MM.1S (cell line): ENCODE measurements around the gene DGKI.

Experiments
- DNase-seq: peaks from one replicate; pipeline ENCODE4 v3.0.0-alpha.2; 2015
- H2AFZ ChIP-seq: fragments of 300-600 bp; sonication (generic); 2 replicates; pipeline ENCODE4 v1.6.0; 2016; ENCODE audit warnings: antibody characterized with exemption, low read length
- H3F3A ChIP-seq: fragments of 300-600 bp; sonication (generic); 2 replicates; pipeline ENCODE4 v1.6.1; 2016; ENCODE audit warnings: mild to moderate bottlenecking, antibody characterized with exemption, low read length, moderate library complexity, mixed read lengths; ENCODE audit not compliant: insufficient read depth
- H3K27ac ChIP-seq: fragments of 300-600 bp; sonication (generic); 2 replicates; pipeline ENCODE4 v1.5.1; 2016; ENCODE audit warnings: mild to moderate bottlenecking, low read length
- H3K27me3 ChIP-seq: fragments of 300-600 bp; sonication (generic); replicated peaks from 2 replicates; pipeline ENCODE4 v1.6.0; 2016; ENCODE audit warnings: low read length; ENCODE audit not compliant: insufficient read depth
- H3K36me3 ChIP-seq: fragments of 300-600 bp; sonication (generic); replicated peaks from 2 replicates; pipeline ENCODE4 v1.6.1; 2016; ENCODE audit warnings: mild to moderate bottlenecking, low read length, mixed read lengths; ENCODE audit not compliant: insufficient read depth
- H3K4me1 ChIP-seq: fragments of 300-600 bp; sonication (generic); 2 replicates; pipeline ENCODE4 v1.6.1; 2016; ENCODE audit warnings: low read length, mixed read lengths
- H3K4me2 ChIP-seq: fragments of 300-600 bp; sonication (generic); 2 replicates; pipeline ENCODE4 v1.6.0; 2016; ENCODE audit warnings: low read depth, low read length
- H3K4me3 ChIP-seq: fragments of 300-600 bp; sonication (generic); 2 replicates; pipeline ENCODE4 v1.5.1; 2016; ENCODE audit warnings: low read length, mixed read lengths
- H3K79me2 ChIP-seq: fragments of 300-600 bp; sonication (generic); 2 replicates; pipeline ENCODE4 v1.6.1; 2016; ENCODE audit warnings: mixed run types, low read length, mixed read lengths
- H3K9ac ChIP-seq: fragments of 300-600 bp; sonication (generic); 2 replicates; pipeline ENCODE4 v1.6.1; 2016; ENCODE audit warnings: low read length, mixed read lengths
- H3K9me2 ChIP-seq: fragments of 300-600 bp; sonication (generic); replicated peaks from 2 replicates; pipeline ENCODE4 v1.6.1; 2016; ENCODE audit warnings: mild to moderate bottlenecking, low read length, mixed read lengths; ENCODE audit not compliant: insufficient read depth
- H3K9me3 ChIP-seq: fragments of 300-600 bp; sonication (generic); replicated peaks from 2 replicates; pipeline ENCODE4 v1.6.1; 2016; ENCODE audit warnings: mild to moderate bottlenecking, low read length, mixed read lengths; ENCODE audit not compliant: insufficient read depth
- H4K20me1 ChIP-seq: fragments of 300-600 bp; sonication (generic); 2 replicates; pipeline ENCODE4 v1.6.1; 2016; ENCODE audit warnings: mild to moderate bottlenecking, low read length, moderate library complexity, mixed read lengths; ENCODE audit not compliant: insufficient read depth
- EZH2 ChIP-seq: fragments of 300-600 bp; sonication (generic); optimal IDR thresholded peaks from 2 replicates; pipeline ENCODE3; 2017; ENCODE audit warnings: low read depth, mild to moderate bottlenecking, antibody characterized with exemption, low read length, mixed read lengths
- EZH2phosphoT487 ChIP-seq: fragments of 300-600 bp; sonication (generic); IDR thresholded peaks from 2 replicates; pipeline ENCODE4 v1.6.1; 2018; ENCODE audit warnings: antibody characterized with exemption, low read length
- TF ChIP-seq, protein P1 (sequence below): fragments of 300-600 bp; sonication (generic); IDR thresholded peaks from 2 replicates; pipeline ENCODE4 v1.5.1; 2016; ENCODE audit warnings: antibody characterized with exemption, low read length, mixed read lengths

DGKI gene

DNA sequence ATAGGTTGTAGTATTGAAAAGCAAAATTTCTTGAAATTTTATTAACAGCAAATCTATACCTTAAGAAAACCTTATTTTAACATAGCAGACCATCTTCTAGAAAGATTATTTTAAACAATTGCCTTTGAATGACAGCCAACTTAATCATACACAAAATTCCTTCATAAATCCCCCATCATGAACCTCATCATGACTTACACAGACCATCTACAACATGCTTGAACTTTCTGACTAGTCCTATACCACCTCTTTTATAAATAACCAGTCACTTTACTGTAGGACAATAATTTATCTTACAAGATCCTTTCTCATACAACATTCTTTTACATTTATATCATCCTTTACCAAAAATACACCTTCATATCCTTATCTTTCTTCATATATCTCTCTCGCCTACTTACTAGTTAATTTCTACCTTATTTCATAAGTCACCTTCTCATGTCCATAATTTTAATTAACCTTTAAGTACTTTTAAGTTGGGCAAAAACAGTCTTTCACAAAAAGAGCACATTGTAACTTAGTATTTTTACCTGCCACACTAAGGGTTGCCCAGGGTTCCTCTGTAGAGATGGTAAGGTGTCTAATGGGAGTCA is 486.6 kb downstream of the DGKI start:
- no peaks in the 10 kb centered on the region for H3K79me2 ChIP-seq
- TF ChIP-seq EZH2 (no peak), EZH2phosphoT487 (no peak)
- TF ChIP-seq, protein P1, sequence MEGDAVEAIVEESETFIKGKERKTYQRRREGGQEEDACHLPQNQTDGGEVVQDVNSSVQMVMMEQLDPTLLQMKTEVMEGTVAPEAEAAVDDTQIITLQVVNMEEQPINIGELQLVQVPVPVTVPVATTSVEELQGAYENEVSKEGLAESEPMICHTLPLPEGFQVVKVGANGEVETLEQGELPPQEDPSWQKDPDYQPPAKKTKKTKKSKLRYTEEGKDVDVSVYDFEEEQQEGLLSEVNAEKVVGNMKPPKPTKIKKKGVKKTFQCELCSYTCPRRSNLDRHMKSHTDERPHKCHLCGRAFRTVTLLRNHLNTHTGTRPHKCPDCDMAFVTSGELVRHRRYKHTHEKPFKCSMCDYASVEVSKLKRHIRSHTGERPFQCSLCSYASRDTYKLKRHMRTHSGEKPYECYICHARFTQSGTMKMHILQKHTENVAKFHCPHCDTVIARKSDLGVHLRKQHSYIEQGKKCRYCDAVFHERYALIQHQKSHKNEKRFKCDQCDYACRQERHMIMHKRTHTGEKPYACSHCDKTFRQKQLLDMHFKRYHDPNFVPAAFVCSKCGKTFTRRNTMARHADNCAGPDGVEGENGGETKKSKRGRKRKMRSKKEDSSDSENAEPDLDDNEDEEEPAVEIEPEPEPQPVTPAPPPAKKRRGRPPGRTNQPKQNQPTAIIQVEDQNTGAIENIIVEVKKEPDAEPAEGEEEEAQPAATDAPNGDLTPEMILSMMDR: no peak
- no peak for DNase-seq
- H2AFZ ChIP-seq: no peak overlapping the region
- H3K4me1 ChIP-seq: no peaks in the 10 kb centered on the region
- no peak overlapping the region for H3K4me2 ChIP-seq
- no peaks in the 10 kb centered on the region for H3F3A ChIP-seq
- H3K27me3 ChIP-seq: no peaks in the 10 kb centered on the region
- H3K9me2 ChIP-seq: no peaks in the 10 kb centered on the region
- H3K4me3 ChIP-seq: no peak overlapping the region
- no peaks in the 10 kb centered on the region for H4K20me1 ChIP-seq
- no peaks in the 10 kb centered on the region for H3K36me3 ChIP-seq
- H3K27ac ChIP-seq: no peak overlapping the region
- no peak overlapping the region for H3K9ac ChIP-seq
- no peaks in the 10 kb centered on the region for H3K9me3 ChIP-seq

DNA sequence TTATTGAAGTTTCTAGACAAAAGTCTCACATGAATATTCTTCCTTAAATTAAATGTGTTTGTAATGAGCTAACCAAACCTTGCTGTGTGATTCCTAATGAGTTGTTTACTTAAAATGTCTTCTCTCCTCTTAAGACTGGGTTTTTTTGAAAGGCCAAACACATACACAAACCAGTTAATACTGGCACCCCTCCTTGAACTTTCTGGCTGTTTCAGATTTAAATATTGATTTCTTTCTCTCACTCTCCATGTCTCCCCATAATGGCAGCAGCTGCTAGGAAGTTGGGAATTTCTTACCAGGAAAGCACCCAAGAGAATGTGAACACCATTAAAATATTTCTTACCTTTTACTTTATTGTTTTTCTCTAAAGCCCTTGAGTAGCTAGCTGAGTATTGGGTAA is 491.8 kb downstream of the DGKI start:
- no peak overlapping the region for H3K27ac ChIP-seq
- 0 out of 2 replicates have a peak, but pooled peaks cover 4% of the 10 kb centered on the region for H3K4me1 ChIP-seq
- no peak overlapping the region for H3K4me2 ChIP-seq
- no peaks in the 10 kb centered on the region for H4K20me1 ChIP-seq
- H3K9me2 ChIP-seq: no peaks in the 10 kb centered on the region
- H3K27me3 ChIP-seq: no peaks in the 10 kb centered on the region
- no peaks in the 10 kb centered on the region for H3K9me3 ChIP-seq
- no peak for DNase-seq
- TF ChIP-seq EZH2: no peak
- TF ChIP-seq, protein P1: no peak
- TF ChIP-seq EZH2phosphoT487: no peak
- no peaks in the 10 kb centered on the region for H3F3A ChIP-seq
- H3K36me3 ChIP-seq: no peaks in the 10 kb centered on the region
- no peak overlapping the region for H3K9ac ChIP-seq
- H2AFZ ChIP-seq: no peak overlapping the region
- H3K79me2 ChIP-seq: no peaks in the 10 kb centered on the region
- no peak overlapping the region for H3K4me3 ChIP-seq

DNA sequence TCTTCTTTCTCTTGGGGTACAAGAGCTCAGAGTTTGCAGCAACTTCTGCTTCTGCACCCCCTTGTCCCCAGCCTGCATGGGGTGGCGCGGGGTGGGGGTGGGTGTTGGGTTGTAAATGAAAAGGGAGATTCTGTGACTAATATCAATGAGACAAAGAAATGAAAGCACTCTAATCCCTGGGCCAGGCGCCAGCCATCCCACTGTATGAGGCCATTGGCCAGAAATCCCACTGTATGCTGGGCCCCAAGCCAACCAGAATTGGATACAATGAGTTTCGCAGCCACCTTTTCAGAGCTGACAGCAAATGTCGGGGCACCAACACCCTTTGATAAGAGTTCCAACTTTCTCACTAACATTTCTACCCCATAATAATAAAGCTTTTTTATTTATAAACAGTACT is 492.4 kb downstream of the DGKI start:
- Histone ChIP-seq H3K27me3 (no peaks in the 10 kb centered on the region), H3K9ac (no peak overlapping the region), H3K79me2 (no peaks in the 10 kb centered on the region), H3K9me2 (no peaks in the 10 kb centered on the region), H4K20me1 (no peaks in the 10 kb centered on the region), H2AFZ (no peak overlapping the region), H3F3A (no peaks in the 10 kb centered on the region), H3K27ac (no peak overlapping the region), H3K4me2 (no peak overlapping the region), H3K4me3 (no peak overlapping the region), H3K4me1 (0 out of 2 replicates have a peak, but pooled peaks cover 4% of the 10 kb centered on the region), H3K9me3 (no peaks in the 10 kb centered on the region), H3K36me3 (no peaks in the 10 kb centered on the region)
- no peak for DNase-seq
- no peak for TF ChIP-seq EZH2phosphoT487
- TF ChIP-seq EZH2: no peak
- TF ChIP-seq, protein P1: no peak
